SK-N-MC (cell line): Measurements from ENCODE around the gene SRSF10.

Experiments used
- DNase-seq: peaks from one replicate; pipeline ENCODE4 v3.0.0-alpha.2; 2011; ENCODE audit warnings: low read depth, low spot score
- H3K27ac ChIP-seq: fragments of 200-600 bp; sonication (generic); 2 replicates; pipeline ENCODE4 v1.5.1; 2016; ENCODE audit warnings: mixed run types
- H3K36me3 ChIP-seq: fragments of 200-600 bp; sonication (generic); 2 replicates; pipeline ENCODE4 v1.6.1; 2017; ENCODE audit warnings: antibody characterized with exemption, low read length, mixed read lengths; ENCODE audit not compliant: insufficient read depth
- H3K4me3 ChIP-seq: fragments of 200-600 bp; sonication (generic); 2 replicates; pipeline ENCODE4 v1.5.1; 2016
- H3K9ac ChIP-seq: fragments of 200-600 bp; sonication (generic); 2 replicates; pipeline ENCODE4 v1.8.0; 2017; ENCODE audit warnings: mixed run types, mixed read lengths; ENCODE audit not compliant: insufficient read length
- H3K9me3 ChIP-seq: fragments of 200-600 bp; sonication (generic); 2 replicates; pipeline ENCODE4 v1.6.1; 2017; ENCODE audit warnings: low read depth, mild to moderate bottlenecking, antibody characterized with exemption, low read length, moderate library complexity, mixed read lengths
- EZH2 ChIP-seq: fragments of 200-600 bp; sonication (generic); IDR thresholded peaks from one replicate; pipeline ENCODE4 v1.6.1; 2017; ENCODE audit warnings: antibody characterized with exemption
- FOXP2 ChIP-seq: optimal IDR thresholded peaks from 2 replicates; pipeline ENCODE3; 2011; ENCODE audit warnings: mild to moderate bottlenecking, moderate library complexity; ENCODE audit not compliant: insufficient read depth; ENCODE audit errors: extremely low read length, control extremely low read depth
- POLR2AphosphoS5 ChIP-seq: IDR thresholded peaks from 2 replicates; pipeline ENCODE4 v1.6.1; 2012; ENCODE audit warnings: mild to moderate bottlenecking, low read depth, low read length, borderline replicate concordance

Gene SRSF10

DNA sequence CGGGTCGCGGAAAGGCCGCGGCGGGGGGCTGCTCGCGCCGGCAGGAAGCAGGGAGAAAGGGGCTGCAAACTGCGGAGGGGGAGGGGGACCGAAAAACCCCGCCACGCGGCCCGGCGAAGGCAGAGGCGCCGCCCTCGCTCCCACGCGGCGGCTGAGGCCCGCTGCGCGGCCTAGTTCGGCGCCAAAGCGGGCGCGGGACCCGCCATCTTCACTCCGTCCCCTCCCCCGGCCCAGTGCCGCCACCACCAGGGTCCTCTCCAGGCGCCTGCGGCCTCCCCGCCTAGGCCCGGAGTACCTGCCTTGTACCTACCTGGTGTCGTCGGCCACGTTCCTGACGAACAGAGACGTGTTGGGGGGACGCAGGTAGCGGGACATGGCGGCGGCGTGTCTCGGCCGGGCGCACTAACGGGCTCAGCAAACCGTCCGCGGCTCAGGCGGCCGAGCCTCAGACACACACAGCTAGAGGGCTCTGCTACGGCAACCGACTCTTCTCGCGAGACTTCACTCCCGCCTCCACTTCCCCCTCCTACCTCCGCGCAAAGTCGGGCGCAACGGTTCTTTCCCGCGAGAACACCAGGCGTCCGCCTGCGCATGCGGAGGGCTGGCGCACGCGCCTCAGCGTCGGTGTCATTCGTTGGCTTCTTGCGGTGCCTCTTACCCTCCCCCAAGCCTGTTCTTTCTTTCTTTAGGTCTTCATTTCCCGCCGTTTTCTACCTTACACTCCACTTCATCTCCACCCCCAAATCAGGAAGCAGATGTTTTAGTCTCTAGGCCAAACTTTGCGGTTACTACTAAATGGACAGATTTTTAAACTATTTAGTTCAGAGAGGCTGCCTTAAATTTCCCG, at the start of gene SRSF10:
Gene SRSF10 (minus strand): TSS at position 447 of the 847 bp plus-strand sequence. CDS start 72 bp downstream, at position 375.
- Histone ChIP-seq H3K9ac (peak within 1 kb of the TSS; percentile 96), H3K4me3 (peak within 1 kb of the TSS; percentile 80), H3K36me3 (peaks cover 45% of the 10 kb centered on the region), H3K27ac (peak within 1 kb of the TSS; percentile 99), H3K9me3 (no peaks in the 10 kb centered on the region)
- DNase-seq, result peak; percentile 94
- TF ChIP-seq POLR2AphosphoS5, result peak; percentile 99
- no peak for TF ChIP-seq FOXP2

DNA sequence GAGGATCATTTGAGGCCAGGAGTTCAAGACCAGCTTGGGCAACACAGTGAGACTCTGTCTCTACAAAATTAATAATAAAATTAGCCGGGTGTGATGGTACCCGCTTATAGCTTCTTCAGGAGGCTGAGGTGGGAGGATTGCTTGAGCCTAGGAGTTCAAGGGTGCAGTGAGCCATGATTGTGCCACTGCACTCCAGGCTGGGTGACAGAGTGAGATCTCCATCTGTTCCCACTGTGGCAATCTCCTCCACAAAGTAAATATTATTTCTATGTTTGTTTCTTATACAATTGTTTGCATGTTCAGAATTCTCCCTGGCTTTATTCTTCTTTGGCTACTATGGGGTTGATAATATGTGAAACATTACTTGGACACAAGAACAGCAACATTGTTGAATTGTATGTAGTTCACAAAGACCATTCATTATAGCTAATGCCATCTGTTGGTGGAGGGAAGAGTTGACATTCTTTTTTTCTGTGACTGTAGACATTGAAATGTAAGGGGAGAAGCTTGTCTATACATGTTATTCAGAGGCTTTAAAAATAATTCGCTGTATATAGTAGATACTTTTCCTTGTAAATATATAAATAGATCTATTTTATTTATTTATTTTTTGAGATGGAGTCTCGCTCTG, 47.8 kb upstream of the SRSF10 start:
- H3K27ac ChIP-seq, result no peak overlapping the region
- no peaks in the 10 kb centered on the region for H3K9me3 ChIP-seq
- no peak for DNase-seq
- H3K4me3 ChIP-seq, result no peak overlapping the region
- TF ChIP-seq EZH2 (no peak), FOXP2 (no peak), POLR2AphosphoS5 (no peak)
- no peak overlapping the region for H3K9ac ChIP-seq
- H3K36me3 ChIP-seq, result no peaks in the 10 kb centered on the region

DNA sequence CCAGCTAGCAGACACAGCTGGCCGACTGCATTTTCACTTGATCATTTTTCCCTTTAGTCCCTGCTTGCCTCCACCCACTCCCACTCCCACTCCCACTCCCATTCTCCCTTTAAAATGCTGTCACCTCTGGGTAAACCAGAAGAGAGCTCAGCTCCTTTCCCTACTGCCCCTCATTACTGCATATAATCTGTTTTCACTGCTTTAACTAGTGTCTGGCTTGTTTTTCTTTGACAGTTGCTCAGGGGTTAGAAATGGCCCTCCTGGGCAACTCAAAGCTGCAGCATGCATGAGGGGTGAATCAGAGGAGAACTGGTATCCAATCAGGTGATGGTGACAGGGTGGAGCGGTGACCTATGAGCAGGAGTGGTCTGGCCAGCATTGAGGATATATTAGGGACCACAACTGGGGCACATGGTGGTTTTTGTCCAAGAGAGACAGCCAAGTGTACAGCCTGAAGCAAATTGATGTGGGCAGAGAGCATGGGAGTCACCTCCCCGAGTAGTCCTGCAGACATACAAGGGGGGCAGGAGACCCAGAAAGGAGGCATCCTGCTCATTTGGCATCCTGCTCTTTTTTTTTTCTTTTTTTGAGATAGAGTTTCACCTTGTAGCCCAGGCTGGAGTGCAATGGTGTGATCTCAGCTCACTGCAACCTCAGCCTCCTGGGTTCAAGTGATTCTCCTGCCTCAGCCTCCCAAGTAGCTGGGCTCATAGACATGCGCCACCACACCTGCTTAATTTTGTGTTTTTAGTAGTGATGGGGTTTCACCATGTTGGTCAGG, 42.6 kb upstream of the SRSF10 start:
- Histone ChIP-seq H3K27ac (no peak overlapping the region), H3K9me3 (no peaks in the 10 kb centered on the region), H3K9ac (no peak overlapping the region), H3K4me3 (no peak overlapping the region), H3K36me3 (no peaks in the 10 kb centered on the region)
- DNase-seq, result no peak
- TF ChIP-seq EZH2 (no peak), FOXP2 (no peak), POLR2AphosphoS5 (no peak)

DNA sequence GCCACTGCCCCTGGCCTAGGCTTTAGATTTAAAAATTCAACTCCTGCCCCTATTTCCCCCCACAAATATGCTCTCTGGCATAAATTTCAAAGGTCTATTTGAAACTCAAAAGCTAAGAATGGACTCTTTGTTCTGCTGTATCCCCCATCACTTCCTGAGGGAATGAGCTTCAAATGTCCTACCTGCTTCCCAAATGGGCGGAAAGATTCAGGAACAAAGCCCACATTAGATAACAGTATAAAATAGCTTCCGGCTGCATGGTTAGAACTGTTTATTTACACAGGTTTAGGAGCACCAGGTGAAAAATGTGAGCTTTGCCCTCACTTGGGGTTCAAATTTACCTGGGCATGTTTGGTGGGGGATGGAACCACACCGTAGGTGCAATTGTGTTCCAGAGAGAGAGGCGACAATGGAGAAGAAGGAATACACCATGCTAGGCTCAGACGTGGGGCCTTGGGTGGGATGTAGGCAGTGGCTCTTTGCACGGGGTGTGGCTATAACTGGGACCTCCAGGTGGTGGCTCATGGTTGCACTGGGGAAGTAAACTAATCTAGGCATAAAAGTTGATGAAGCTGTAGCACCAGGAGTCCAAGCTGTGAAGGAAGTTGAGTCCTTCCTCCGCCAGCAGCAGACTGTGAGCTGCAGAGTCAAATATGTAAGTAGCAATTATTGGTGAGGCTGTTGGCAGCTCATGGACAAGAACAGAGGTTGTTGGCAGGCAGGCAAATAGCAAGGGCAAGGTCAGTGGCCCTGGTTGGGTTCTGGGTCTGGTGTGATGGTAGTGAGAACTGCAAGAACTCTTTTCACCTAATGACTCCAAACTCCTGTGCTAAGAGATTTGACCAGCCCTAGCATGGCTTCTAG, 41.5 kb upstream of the SRSF10 start:
- Histone ChIP-seq H3K9ac (no peak overlapping the region), H3K27ac (no peak overlapping the region)
- DNase-seq, result no peak

DNA sequence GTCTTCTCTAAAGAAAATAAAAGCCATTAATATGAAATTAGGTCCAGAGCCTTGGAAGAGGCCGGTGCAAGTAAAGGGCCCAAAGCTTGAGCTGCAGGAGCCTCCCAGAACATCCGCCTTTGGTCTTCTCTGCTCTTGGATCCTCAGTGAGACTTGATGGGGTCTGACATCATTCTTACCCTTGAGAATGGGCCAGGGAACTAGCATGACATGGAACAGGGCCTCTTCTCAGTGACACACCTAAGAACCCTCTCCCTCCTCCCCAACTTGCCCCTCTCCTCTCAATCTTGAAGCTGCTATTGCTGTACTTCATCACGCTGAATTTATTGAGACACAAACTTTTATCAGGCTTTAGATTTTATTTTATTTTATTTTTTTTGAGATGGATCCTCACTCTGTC, 40.3 kb upstream of the SRSF10 start:
- DNase-seq, result no peak
- Histone ChIP-seq H3K9ac (no peak overlapping the region), H3K4me3 (no peak overlapping the region), H3K27ac (no peak overlapping the region), H3K9me3 (no peaks in the 10 kb centered on the region), H3K36me3 (no peaks in the 10 kb centered on the region)
- TF ChIP-seq EZH2, result no peak
- no peak for TF ChIP-seq FOXP2
- no peak for TF ChIP-seq POLR2AphosphoS5

More for the DNA sequence above, 41.5 kb upstream of the SRSF10 start:
- Histone ChIP-seq H3K36me3 (no peaks in the 10 kb centered on the region), H3K9me3 (no peaks in the 10 kb centered on the region), H3K4me3 (no peak overlapping the region)
- no peak for TF ChIP-seq EZH2
- TF ChIP-seq FOXP2, result no peak
- no peak for TF ChIP-seq POLR2AphosphoS5

DNA sequence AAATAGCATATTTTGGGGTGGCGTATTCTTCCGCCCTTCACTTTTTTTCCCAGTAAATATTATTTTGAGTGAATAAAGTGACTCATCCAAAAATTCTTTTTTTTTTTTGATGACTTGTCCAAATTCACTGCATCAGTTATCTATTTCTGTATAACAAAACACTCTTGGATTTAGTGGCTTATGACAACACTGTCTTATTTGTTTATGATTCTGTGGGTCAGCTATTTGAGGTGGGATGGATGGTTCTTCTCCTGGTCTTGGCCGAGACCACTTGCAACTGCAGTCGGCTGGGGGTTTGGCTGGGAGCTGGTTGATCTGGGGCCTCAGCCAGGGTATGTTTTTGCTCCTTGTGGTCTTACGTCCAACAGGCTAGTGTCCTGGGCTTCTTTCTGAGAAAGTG, 39.9 kb upstream of the SRSF10 start:
- Histone ChIP-seq H3K9me3 (no peaks in the 10 kb centered on the region), H3K27ac (no peak overlapping the region), H3K9ac (no peak overlapping the region), H3K4me3 (no peak overlapping the region), H3K36me3 (no peaks in the 10 kb centered on the region)
- TF ChIP-seq EZH2 (no peak), POLR2AphosphoS5 (no peak), FOXP2 (no peak)
- no peak for DNase-seq

DNA sequence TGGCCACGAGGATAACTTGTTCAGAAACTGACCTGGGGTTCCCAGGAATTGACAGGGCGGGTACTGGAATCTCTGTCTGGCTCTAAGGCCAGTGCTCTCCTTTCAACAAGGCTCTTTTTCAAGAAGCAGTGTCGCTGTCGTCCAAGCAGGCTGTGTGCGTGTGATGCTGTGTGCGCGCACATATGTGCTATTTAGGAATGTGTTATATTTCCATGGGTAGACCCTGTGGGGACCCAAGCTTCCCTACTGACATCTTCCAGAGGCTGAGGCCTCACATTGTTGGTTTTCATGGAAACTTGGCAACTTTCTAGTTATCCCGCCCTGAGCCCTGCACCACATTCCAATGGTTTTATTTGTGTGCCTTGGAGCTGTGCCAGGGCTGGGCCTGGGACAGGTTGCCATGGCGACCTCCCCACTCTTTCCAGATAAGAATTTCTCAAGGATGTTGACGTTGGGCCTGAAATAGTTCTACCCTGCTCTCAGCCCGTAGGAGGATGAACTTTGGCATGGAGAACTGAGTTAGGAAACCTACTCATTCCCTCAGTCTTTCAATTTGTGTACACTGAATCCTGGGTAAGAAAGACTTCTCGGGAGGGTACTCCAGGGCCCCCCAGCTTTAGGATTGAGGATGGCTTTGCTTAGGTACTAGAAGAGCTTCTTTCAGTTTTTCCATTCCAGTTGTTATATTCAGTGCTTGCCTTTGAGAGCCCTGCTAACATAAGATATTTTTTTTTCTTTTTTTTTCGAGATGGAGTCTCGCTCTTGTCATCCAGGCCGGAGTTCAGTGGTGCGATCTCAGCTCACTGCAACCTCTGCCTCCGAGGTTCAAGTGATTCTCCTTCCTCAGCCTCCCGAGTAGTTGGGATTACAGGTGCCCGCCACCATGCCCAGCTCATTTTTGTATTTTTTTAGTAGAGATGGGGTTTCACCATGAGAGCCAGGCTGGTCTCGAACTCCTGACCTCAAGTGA, 38.8 kb upstream of the SRSF10 start:
- Histone ChIP-seq H3K27ac (peak overlapping the region; percentile 78), H3K9ac (no peak overlapping the region), H3K4me3 (peak overlapping the region; percentile 47), H3K9me3 (no peaks in the 10 kb centered on the region), H3K36me3 (no peaks in the 10 kb centered on the region)
- peak; percentile 90 for DNase-seq
- 0 out of 2 replicates have a peak, but pooled peaks have one; percentile 34 for TF ChIP-seq POLR2AphosphoS5
- no peak for TF ChIP-seq EZH2
- TF ChIP-seq FOXP2, result peak; percentile 65
